Adrenal gland (tissue), 12 donors: Measurements from ENCODE around the gene DDAH2. TPM values are rescaled to one million over a fixed set of nuclear protein-coding genes. Genes with fewer than 3 reads are reported as not detected.

Experiments used
- DNase-seq, 7 donors: peaks; one replicate each; pipeline ENCODE4 v3.0.0-alpha.2; 2019 to 2020
- H3K27ac ChIP-seq, 5 donors: fragments of 200-600 bp; sonication (generic) in 4 of 5; 1 replicate in 3 of 5; 2 replicates in 2 of 5; pipeline versions ENCODE4 v1.5.1 to v1.8.0; 2016 to 2020; ENCODE audit warnings: mild to moderate bottlenecking in 1 of 5
- H3K27me3 ChIP-seq: fragments of 200-600 bp; 2 replicates; pipeline ENCODE4 v1.8.0; 2021
- H3K36me3 ChIP-seq, 2 donors: fragments of 200-600 bp; replicated peaks in 1 of 2; 1 replicate in 1 of 2; 2 replicates in 1 of 2; pipeline versions ENCODE4 v1.5.1 to v1.8.0; 2018 to 2022
- H3K4me1 ChIP-seq, 2 donors: fragments of 200-600 bp; replicated peaks in 1 of 2; 1 replicate in 1 of 2; 2 replicates in 1 of 2; pipeline versions ENCODE4 v1.5.1 to v1.8.0; 2018 to 2021
- H3K4me3 ChIP-seq, 4 donors: fragments of 200-600 bp; sonication (generic) in 3 of 4; one replicate each; pipeline ENCODE4 v1.5.1; 2016 to 2018
- H3K9me3 ChIP-seq, 3 donors: fragments of 200-600 bp; sonication (generic) in 1 of 3; replicated peaks in 1 of 3; 1 replicate in 2 of 3; 2 replicates in 1 of 3; pipeline versions ENCODE4 v1.5.1 to v1.8.0; 2016 to 2021
- CTCF ChIP-seq, 6 experiments: fragments of 450-650 bp in 4 of 6; fragments of 200-600 bp in 2 of 6; sonication (generic) in 1 of 6; IDR thresholded peaks; 1 replicate in 5 of 6; 2 replicates in 1 of 6; pipeline versions ENCODE4 v1.5.1 to v1.8.0; 2016 to 2021; ENCODE audit warnings: antibody characterized with exemption in 6 of 6, mild to moderate bottlenecking in 2 of 6, moderate library complexity in 1 of 6
- POLR2A ChIP-seq, 2 donors: fragments of 450-650 bp; IDR thresholded peaks; one replicate each; pipeline ENCODE4 v1.6.1; 2017; ENCODE audit warnings: antibody characterized with exemption in 2 of 2, mild to moderate bottlenecking in 2 of 2, moderate library complexity in 1 of 2
- WGBS, 4 donors: extraction: QIAGEN DNeasy Blood & Tissue Kit in 2 of 4; methylation state at CpG; one replicate each; pipeline versions ENCODE4 v1.1.5 to v1.1.7; 2013 to 2017; 5-methylcytosine and 5-hydroxymethylcytosine counted together
- intact Hi-C, 2 donors: fragments of 100-400 bp; cut with DNase I; formaldehyde crosslinking; loops; one replicate each; pipeline versions ENCODE4 v1.14.1 to v1.15.0; 2022 to 2023
- polyA plus RNA-seq, 3 donors: library from polyadenylated mRNA; stranded (reverse); fragments of 200-250 nt in 2 of 3; fragments of 350-450 nt in 1 of 3; fragmentation: Illumina TruSeq in 1 of 3; extraction: RNeasy Lipid Tissue Mini Kit (QIAGEN cat#74804) in 1 of 3; gene quantifications; one replicate each; pipeline ENCODE4 v1.2.3, GENCODE V29; 2013 to 2014
- total RNA-seq, 9 donors: library from RNA; depleted of rRNA in 4 of 9; stranded (reverse); fragments of >200 nt in 4 of 9; fragments of 120-200 nt in 1 of 9; fragmentation: NEBNext Ultra II Directional in 1 of 9; extraction: Animal tissue kit (Norgen Biotek cat#: 25700) in 1 of 9; gene quantifications; one replicate each; pipeline versions ENCODE4 v1.1.0 to v1.2.4, GENCODE V29; 2013 to 2023
- donor health status: healthy with polysubstance abuse.
- donor health status: Bipolar disorder and iron deficiency.
- donor health status: DM: yes; HTN: yes; CAD: no.
- donor health status: DM: no; HTN: no; CAD: no.
- donor health status: DM: no; HTN: no; CAD: no.
- donor health status: DM: yes; HTN: yes; CAD: no.

Gene DDAH2
- total and polyA plus RNA-seq, 12 donors, result 6.4 to 202 (median 33.1) TPM

- Histone ChIP-seq H3K9me3 (no peaks in the 10 kb centered on the region), H3K4me1 (peaks cover 10 to 39% of the 10 kb centered on the region in 2 donors), H3K27ac (peak overlapping the region in 3 of 5 donors; percentile 30 to 65 (median 60)), H3K36me3 (no peaks in the 10 kb centered on the region), H3K4me3 (peak overlapping the region in 3 of 4 donors; percentile 59 to 84 (median 63)), H3K27me3 (no peaks in the 10 kb centered on the region)
- no peak for DNase-seq
- 21 to 36% (median 24%) methylated on average over 25 to 29 of the region's 29 CpGs for WGBS, 4 donors
- intact Hi-C loops, result no loop called here
- no peak for TF ChIP-seq POLR2A (IDR thresholded peaks at IDR 0.05)
- no peak for TF ChIP-seq CTCF (IDR thresholded peaks at IDR 0.05)
Measured at GRCh38 chr6:31740397-31741223, 11.5 kb upstream of the DDAH2 start.

DNA sequence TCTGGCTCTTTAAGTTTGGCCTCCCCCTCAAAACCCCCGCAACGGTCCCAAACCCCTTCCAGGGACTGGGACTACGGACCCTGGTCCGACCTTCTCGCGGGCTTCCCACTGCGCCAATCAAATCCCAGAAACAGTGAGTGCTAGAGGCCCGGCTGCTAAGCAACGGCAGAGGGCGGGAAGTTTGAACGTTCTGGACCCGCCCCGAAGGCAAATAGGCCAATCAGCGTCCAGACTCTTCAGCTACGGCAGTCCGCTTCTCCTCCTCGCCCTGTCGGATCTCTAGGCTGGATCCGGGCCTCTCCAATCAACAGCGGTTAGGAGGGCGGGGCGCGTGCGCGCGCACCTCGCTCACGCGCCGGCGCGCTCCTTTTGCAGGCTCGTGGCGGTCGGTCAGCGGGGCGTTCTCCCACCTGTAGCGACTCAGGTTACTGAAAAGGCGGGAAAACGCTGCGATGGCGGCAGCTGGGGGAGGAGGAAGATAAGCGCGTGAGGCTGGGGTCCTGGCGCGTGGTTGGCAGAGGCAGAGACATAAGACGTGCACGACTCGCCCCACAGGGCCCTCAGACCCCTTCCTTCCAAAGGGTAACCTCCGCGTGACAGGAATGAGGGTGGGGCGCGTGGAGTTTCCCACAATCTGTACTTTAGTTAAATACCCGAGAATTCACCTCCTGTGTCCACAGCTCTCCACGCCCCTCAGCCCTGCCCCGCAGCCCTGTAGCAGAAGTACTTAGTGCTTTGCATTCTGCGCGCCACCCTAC, 10.7 kb upstream of the DDAH2 start, which contains the start of gene MSH5:
MSH5 (plus strand) TSS at position 367 of the 758 bp plus-strand sequence. CDS start 462 bp downstream, outside the sequence.
- peak within 1 kb of the TSS in 3 of 4 donors; percentile 59 to 84 (median 63) for H3K4me3 ChIP-seq
- intact Hi-C loops, result loop anchor here in 1 of 2 donors (10.0 kb wide), 1 partner anchor 1675 kb away; the partner anchor contains the start of genes CUTA and PHF1
- H3K9me3 ChIP-seq, result no peaks in the 10 kb centered on the region
- 0 to 1% (median 0%) methylated on average over 18 to 58 of the region's 58 CpGs for WGBS, 4 donors
- DNase-seq, result peak; percentile 98 to 100 (median 99)
- no peaks in the 10 kb centered on the region for H3K27me3 ChIP-seq
- peaks cover 10 to 41% of the 10 kb centered on the region in 2 donors for H3K4me1 ChIP-seq
- peak in 1 of 2 donors; percentile 8 for TF ChIP-seq POLR2A (IDR thresholded peaks at IDR 0.05)
- TF ChIP-seq CTCF (IDR thresholded peaks at IDR 0.05), result no peak
- peak within 1 kb of the TSS in 3 of 5 donors; percentile 30 to 65 (median 60) for H3K27ac ChIP-seq
- no peaks in the 10 kb centered on the region for H3K36me3 ChIP-seq

GRCh38 chr6:31737991-31738979, 9.2 kb upstream of the DDAH2 start:
- Histone ChIP-seq H3K4me1 (peaks cover 18 to 55% of the 10 kb centered on the region in 2 donors), H3K36me3 (peaks cover 0 to 8% of the 10 kb centered on the region in 2 donors), H3K27me3 (no peaks in the 10 kb centered on the region), H3K27ac (peak overlapping the region in 3 of 5 donors; percentile 52 to 98 (median 88)), H3K9me3 (no peaks in the 10 kb centered on the region), H3K4me3 (no peak overlapping the region)
- 31 to 32% (median 31%) methylated on average over 6 of the region's 6 CpGs for WGBS, 4 donors
- TF ChIP-seq CTCF (IDR thresholded peaks at IDR 0.05) (no peak), POLR2A (IDR thresholded peaks at IDR 0.05) (no peak)
- DNase-seq, result peak in 4 of 7 donors; percentile 37 to 60 (median 53)
- intact Hi-C loops, result loop anchor here in 1 of 2 donors (10.0 kb wide), 1 partner anchor 1677 kb away; the partner anchor contains the start of genes CUTA and PHF1
